HG02588 (cell line): Measurements from ENCODE around the gene ARMC10.
"Not testable (repeated sequence)": the region's sequence is repeated elsewhere in the genome, so short reads cannot be mapped to it uniquely, and the experiment has no call there.

Experiments
- ATAC-seq: cut with Tn5 transposase; IDR thresholded peaks from one replicate; pipeline ENCODE4 v1.9.1; 2021; ENCODE audit warnings: mild to moderate bottlenecking, moderate library complexity; ENCODE audit not compliant: unreplicated experiment

ARMC10 gene

DNA sequence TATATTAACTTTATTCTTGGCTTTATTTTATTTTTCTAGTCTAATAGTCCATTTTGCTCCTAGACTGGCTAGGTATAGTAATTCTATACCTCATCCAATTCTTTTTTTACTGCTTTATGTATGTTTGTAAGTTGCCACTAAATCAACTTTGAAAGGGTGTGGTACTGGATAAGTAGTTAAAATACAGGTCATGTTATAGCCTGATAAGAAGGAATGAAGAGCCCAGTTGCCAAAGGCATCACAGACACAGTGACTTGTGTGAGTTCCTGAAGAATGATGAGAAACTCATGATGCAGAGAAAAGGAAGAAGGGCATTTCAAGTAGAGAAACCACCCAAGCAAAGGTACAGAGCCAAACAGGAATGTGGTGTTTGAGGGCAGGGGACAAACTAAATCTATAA, 46.7 kb downstream of the ARMC10 start:
- ATAC-seq: no peak

DNA sequence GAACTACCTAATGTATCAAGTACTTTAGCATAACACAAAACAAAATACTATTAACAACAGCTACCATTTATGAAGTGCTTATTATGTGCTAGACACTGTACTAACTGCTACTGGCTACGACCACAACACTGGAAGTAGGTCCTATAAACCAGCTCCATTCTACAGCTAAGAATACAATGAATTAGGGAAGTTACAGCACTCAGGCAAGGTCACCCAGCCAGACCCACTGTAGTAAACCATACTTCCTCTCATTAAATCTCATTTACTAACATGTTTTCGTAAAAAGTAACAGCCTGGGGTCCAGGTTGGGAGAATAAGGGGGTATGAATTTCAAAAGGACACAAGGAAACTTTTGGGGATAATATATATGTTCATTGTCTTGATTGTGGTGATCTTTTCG, 48.6 kb downstream of the ARMC10 start:
- ATAC-seq: no peak

DNA sequence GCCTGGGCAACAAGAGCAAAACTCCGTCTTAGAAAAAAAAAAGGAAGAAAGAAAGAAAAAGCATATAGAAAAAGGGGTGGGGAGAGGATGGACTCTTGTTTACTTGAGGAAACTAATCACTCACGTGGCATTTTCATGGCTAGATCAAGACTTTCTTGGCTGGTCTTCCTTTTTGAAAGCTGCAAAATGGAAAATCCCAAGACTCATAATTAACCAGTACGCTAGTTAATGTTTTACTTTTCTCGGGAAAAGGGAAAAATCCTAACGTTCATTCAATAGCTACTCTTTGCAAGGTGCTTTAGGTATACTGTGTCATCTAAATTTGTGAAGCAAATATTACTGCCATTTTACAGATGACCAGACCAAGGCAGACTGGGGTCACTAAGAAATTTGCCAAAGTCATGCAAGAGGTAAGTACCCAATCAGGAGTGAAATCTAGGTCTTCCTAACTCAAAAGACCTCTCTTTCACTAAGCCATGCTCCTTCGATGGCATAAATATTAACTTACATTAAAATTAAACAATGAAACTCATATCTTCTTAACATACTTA, 49.6 kb downstream of the ARMC10 start:
- ATAC-seq: no peak

DNA sequence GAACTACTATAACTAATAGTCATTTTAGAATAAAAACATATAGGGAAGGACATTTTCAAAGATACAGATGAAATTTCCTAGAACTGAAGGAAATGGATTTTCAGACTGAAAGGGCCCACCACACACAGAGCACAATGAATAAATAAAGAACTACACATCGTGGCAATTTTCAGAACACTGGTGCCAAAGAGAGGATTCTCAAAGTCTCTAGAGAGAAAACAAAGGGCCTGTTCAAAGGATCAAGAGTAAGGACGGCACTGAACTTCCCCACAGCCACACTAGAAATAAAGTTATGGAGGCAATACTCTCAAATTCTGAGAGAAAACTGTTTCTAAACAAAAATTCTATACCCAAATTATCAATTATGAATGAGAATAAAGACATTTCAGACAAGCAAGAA, 52.1 kb downstream of the ARMC10 start:
- ATAC-seq: no peak

DNA sequence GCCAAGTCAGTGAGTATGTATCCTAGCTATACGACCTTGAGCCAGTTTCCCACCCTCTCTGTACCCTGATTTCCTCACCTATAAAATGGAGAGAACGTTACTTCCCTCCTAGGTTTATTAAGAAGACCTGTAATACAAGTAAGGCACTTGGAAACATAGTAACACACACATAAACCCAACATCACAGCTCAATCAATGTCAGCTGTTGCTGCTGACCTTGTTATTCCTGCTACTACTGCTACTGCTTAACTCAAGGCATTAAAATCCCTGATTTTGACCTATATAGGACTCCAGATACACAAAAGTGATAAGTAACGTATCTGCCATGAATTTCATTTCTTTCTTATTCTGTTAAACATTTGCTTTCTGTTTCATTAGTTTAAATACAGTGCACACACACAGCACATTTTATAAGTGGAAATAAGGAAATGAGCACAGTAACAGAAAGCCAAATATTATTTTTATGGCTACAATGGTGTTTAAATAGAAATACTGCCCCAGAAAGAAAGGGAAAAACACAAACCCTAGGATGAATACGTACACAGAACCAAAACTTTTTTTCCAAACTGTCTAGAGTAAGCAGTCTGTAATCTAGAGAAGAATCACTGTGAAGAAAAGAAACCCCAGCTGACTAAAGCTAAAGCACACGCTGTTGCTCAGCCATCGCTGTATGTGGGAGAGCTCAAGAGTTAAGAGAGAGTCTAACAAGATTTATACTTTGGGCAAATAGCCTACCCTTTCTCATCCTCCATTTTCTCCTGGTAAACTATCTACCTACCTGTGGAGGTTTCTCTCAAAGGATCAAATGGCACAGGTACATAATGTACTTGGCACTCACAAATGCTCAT, 55.0 kb downstream of the ARMC10 start:
- no peak for ATAC-seq

DNA sequence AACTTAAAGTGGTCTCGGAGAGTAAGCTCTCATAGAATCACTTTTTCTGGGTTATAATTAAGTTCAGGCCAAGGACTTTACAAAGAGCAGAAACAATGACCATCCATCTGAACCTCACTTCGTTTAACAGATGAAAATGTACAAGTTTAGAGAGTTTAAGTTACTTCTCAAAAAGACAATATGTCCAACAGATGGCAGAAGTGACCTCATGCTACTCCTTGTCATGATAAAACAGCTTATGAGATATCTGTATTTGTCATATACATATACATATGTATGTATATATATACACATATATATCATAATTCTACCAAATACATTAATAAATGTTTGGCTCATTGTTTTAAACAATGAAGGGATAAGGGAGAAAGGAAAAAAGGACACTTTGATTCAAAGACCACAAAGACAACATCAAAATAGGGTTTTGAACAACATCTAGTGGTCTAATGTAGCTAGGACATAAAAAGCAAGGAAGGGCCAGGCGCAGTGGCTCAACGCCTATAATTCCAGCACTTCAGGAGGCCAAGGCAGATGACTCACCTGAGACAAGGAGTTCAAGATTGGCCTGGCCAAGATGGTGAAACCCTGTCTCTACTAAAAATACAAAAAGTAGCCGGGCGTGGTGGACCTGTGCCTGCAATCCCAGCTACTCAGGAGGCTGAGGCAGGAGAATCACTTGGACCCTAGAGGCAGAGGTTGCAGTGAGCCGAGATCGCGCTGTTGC, 56.1 kb downstream of the ARMC10 start:
- ATAC-seq: no peak

DNA sequence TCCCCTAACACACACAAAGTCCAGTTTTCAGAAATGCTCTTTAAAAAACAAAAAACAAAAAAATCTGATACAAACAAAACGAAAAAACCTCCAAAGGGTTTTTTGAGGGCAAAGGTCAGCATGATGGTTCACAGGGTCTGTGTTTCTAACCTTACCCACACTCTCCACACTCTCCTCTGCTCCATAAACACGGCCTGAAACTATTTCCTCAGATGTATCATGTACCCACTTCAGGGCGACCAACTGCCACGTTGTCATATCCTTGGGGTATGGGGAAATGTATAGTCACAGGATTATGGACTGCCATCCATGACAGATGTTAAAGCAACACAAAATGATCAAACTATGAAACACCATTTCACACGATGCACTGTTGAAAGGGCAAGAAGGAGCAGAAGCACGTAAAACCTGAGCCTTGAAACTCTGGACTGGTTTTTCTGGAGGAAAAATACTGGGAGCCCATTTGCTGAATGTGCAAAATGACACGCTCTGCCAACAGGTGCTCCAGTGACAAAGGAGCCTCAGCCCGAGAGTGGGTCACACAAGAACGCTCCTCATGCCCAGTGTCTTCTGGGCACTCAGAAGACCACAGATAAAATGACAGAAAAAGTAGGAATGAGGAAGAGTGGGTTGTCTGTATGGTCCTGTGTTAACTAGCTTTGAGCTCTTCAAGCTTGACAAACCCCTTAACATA, 58.2 kb downstream of the ARMC10 start:
- ATAC-seq: no peak

DNA sequence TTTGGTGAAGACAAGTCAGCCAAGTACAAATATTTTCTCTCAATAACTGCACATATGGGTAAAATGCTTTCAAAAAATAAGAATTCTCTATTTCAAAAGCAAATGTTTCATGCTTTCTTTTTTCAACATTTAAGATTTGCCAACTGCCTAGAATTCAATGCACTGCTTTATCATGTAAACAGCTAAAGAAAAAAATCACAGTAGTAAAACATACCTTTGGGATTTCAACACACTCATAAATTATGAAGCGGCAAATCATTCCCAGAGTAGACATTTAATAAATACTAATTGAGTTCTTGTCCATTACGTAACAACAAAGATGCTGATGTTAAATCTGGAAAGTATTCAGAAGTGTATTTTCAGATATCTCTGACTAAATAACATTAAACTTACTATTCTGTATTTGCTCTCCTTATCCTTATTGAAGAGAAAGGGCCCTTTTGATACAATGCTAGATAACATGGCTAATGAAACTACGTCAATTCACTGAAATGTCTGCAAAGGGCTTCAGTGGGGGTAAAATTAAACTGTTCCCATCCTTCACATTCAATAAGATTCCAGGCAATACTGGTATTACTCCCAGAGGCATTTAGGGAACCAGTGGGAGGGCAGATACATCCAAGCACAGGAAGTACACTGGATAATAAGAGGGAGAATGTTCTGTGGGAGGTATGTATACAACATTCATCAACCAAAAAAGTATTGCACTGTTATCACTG, 60.1 kb downstream of the ARMC10 start:
- no peak for ATAC-seq

DNA sequence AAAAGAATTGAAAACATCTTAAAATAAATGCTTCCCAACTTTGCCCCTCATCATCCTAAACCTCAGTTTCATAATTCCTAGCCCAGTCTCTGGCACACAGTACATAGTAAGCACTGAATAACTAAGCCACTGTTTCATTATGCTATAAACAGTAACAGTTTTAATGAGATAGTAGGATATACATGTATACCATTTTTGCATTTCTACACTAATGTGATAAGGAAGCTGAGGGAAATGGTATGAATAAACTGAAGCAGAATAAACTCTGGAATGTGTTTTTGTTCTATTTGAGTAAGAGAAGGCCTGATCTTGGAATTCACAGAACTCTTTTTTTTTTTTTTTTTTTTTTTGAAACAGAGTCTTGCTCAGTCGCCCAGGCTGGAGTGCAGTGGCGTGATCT, 65.1 kb downstream of the ARMC10 start:
- ATAC-seq: no peak

DNA sequence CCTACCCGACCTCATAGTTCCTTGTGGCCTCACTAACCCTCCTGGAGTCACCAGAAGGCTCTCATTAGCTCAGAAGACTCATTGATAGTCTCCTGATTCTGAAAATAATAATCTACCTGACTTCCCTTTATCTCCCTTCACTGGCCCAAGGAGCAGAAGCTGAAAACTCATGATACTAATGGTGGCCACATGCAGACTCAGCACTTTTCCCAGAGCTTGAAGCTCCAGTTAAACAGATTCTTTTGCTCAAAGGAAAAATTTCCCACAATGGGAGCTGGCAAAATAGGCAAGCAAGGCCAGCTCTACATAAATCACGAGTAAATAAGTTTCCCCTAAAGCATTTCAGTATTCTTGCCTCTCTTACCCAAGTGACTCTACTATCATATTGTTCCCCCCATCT, 65.7 kb downstream of the ARMC10 start:
- ATAC-seq: no peak

DNA sequence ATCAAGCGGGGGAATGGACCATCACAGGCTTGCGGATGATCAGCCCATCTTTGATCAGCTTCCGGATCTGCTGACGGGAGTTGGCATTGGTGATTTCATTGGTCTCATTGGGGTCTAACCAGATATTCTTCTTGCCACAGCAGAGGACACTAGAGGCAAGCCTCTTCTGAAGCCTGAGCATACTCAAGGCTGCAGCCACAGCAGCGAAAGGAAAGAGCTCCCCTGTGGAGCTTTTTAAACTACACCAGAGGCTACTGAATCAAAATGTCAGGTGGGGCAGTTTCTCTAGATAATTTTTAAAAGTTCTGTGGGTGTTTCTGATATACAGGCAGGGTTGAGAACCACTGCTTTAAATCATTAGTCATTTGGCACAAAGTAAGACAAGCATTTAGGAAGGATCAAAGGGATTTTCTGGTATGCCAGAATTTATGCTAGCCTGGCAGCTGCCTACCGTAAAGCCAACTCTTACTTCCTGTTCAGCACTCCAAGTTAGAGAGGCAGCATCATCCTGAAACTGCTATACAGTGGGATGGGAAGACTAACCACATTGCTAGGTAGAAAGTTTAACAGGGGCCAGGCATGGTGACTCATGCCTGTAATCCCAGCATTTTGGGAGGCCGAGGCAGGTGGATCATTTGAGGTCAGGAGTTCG, 66.9 kb downstream of the ARMC10 start:
- no peak for ATAC-seq

DNA sequence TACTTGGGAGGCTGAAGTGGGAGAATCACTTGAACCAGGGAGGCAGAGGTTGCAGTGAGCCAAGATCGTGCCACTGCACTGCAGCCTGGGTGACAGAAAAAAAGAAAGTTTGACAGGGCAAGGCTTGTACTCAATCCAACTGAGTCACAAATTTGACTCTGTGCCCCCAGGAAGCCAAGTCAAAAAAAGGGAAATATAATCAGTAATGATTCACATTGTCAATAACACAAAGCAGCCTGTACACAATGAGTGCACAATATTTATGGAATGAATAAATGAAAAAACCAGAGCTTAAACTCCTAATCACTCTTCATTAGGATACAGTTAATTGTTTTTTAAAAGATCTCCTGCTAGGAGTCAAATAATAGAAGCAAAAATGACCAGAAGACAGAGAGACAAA, 67.6 kb downstream of the ARMC10 start:
- ATAC-seq: no peak

DNA sequence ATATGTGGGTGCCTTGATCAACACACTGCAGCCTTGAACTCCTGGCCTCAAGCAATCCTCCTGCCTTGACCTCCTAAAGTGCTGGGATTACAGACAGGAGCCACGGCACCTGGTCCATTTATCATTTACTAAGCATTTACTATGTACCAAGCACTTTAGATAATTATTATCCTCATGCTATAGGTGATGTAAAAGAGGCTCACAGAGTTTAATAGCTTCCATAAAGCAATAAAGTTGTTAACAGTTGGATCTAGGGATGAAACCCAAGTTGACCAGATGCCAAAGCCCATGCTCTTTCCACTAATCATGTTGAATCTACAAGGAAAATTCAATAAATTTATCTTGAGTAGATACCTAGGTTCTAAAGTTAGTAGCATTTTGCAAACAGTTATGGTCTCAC, 68.9 kb downstream of the ARMC10 start:
- ATAC-seq: no peak

DNA sequence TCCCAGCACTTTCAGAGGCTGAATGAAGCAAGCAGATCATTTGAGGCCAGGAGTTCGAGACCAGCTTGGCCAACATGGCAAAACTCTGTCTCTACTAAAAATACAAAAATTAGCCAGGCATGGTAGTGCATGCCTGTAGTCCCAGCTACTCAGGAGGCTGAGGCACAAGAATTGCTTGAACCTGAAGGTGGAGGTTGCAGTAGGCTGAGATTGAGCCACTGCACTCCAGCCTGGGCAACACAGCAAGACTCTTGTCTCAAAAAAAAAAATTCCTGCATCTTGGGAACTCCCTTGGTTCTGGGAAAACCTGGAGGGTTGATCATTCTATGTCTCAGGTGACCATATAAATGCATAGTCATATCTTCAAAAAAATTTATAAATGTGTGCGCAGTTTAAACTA, 69.8 kb downstream of the ARMC10 start:
- not testable (repeated sequence) for ATAC-seq

DNA sequence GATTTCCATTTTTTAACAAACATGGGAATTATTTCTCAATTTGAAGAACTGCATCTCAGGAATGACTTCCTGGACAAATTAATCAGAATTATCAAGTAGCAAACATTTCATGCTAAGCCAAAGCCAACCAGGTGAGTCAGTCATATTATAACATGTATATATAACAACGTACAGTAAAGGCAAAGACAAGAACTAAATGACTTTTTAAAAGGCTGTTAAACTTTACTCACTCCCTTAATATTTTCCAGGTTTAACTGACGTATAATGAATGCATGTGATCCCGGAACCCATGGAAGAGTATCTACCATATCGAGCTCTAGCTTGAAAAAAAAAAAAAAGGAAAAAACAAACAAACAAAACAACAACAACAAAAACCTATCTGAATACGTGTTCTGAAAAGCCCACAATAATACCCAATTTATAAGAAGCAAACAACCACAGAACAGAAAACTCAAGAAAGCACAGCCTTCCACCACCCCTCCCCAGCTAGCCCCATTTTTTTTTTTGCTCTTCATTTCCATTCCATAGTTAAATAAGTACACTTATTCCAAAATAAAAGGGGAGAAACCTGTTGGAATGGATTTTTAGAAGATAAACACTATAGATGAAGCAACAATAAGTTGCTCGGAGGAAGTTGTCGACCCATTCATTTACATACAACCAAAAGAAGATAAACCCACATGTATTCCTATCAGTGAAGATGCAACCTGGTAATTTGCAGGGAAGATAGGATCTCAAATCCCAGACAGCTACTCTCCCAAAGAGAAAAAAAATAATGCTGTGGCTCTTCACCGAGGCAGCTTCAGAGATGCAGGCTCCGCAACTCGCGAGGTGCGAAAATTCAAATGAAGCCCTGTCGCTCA, 73.4 kb downstream of the ARMC10 start:
- no peak for ATAC-seq
